Left lung (tissue), 14 donors: ENCODE measurements around the gene TCEAL8. TPM values are rescaled to one million over a fixed set of nuclear protein-coding genes. Genes with fewer than 3 reads are reported as not detected.

Source experiments
- ATAC-seq: fragments of 200-7000 bp; cut with Tn5 transposase; one replicate; pipeline ENCODE4 v1.9.1; 2020; ENCODE audit warnings: moderate library complexity
- DNase-seq, 4 donors: peaks; one replicate each; pipeline ENCODE4 v3.0.0-alpha.2; 2013 to 2020
- H3K27ac ChIP-seq, 2 donors: fragments of 200-600 bp; sonication (generic) in 1 of 2; one replicate each; pipeline versions ENCODE4 v1.5.0 to v1.8.0; 2020 to 2021
- H3K27me3 ChIP-seq, 2 donors: fragments of 200-600 bp; sonication (generic) in 1 of 2; one replicate each; pipeline versions ENCODE4 v1.5.0 to v1.8.0; 2020 to 2021
- H3K36me3 ChIP-seq, 2 donors: fragments of 200-600 bp; sonication (generic) in 1 of 2; one replicate each; pipeline versions ENCODE4 v1.5.0 to v1.8.0; 2020 to 2021
- H3K4me1 ChIP-seq, 2 donors: fragments of 200-600 bp; one replicate each; pipeline ENCODE4 v1.8.0; 2021
- H3K4me3 ChIP-seq, 2 donors: fragments of 200-600 bp; sonication (generic) in 1 of 2; one replicate each; pipeline versions ENCODE4 v1.5.0 to v1.8.0; 2020 to 2021; ENCODE audit warnings: mild to moderate bottlenecking in 1 of 2
- H3K9me3 ChIP-seq, 2 donors: fragments of 200-600 bp; sonication (generic) in 1 of 2; one replicate each; pipeline versions ENCODE4 v1.5.0 to v1.8.0; 2020 to 2021
- intact Hi-C, 2 donors: fragments of 100-400 bp; cut with DNase I; formaldehyde crosslinking; loops; one replicate each; pipeline versions ENCODE4 v1.11.2 to v1.14.2; 2022
- long read RNA-seq, 12 donors: library from polyadenylated mRNA in 2 of 12; unstranded in 2 of 12; transcript quantifications; one replicate each; pipeline ENCODE4 v2.0.0 and lab custom pipeline, GENCODE V29; 2019 to 2026
- polyA plus RNA-seq, 6 donors: library from polyadenylated mRNA; unstranded; fragments of 120-200 nt; gene quantifications; one replicate each; pipeline ENCODE4 v1.2.1, GENCODE V29; 2013; ENCODE audit not compliant: insufficient read length in 6 of 6
- total RNA-seq, 2 donors: library from RNA; stranded (reverse); fragmentation: NEBNext Ultra II Directional; extraction: Animal tissue kit (Norgen Biotek cat#: 25700); gene quantifications; one replicate each; pipeline ENCODE4 v1.2.1, GENCODE V29; 2021
- TF ChIP-seq, protein P1 (sequence below), 2 donors: fragments of 200-600 bp; sonication (generic) in 1 of 2; IDR thresholded peaks; one replicate each; pipeline versions ENCODE4 v1.5.0 to v1.8.0; 2021; ENCODE audit warnings: antibody characterized with exemption in 2 of 2
- donor health status: DM: no; HTN: yes; CAD: no.
- donor health status: DM: no; HTN: no; CAD: no.

Gene TCEAL8, protein sequence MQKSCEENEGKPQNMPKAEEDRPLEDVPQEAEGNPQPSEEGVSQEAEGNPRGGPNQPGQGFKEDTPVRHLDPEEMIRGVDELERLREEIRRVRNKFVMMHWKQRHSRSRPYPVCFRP
- total RNA-seq (10 to 100 TPM; 51.7 to 51.8 TPM), polyA plus RNA-seq (100 to 1,000 TPM; 108 to 120 (median 112) TPM)
- long read RNA-seq, donor 1, transcript TCEAL8-202 (3 exons, 1,222 nt), result major isoform, 99 of 130 reads
- long read RNA-seq, donor 1, transcript TCEAL8-201 (2 exons, 1,131 nt), result minor isoform, 23 of 130 reads
- long read RNA-seq, donor 1, partial matches to known transcripts, result 8 of 130 reads
- long read RNA-seq, donor 1, other reads (novel, unspliced or antisense), result 0 of 130 reads
- long read RNA-seq, donor 2, transcript TCEAL8-201 (2 exons, 1,131 nt), result minor isoform, 17 of 102 reads
- long read RNA-seq, donor 2, transcript TCEAL8-202 (3 exons, 1,222 nt), result major isoform, 62 of 102 reads
- long read RNA-seq, donor 2, partial matches to known transcripts, result 23 of 102 reads
- long read RNA-seq, donor 2, other reads (novel, unspliced or antisense), result 0 of 102 reads
- long read RNA-seq, donor 3, transcript TCEAL8-202 (3 exons, 1,222 nt), result major isoform, 53 of 75 reads
- long read RNA-seq, donor 3, transcript TCEAL8-201 (2 exons, 1,131 nt), result minor isoform, 22 of 75 reads
- long read RNA-seq, donor 3, partial matches to known transcripts, result 0 of 75 reads
- long read RNA-seq, donor 3, other reads (novel, unspliced or antisense), result 0 of 75 reads
- long read RNA-seq, donor 4, transcript TCEAL8-202 (3 exons, 1,222 nt), result major isoform, 28 of 31 reads
- long read RNA-seq, donor 4, partial matches to known transcripts, result 0 of 31 reads
- long read RNA-seq, donor 4, other reads (novel, unspliced or antisense), result 2 of 31 reads
- long read RNA-seq, donor 5, transcript TCEAL8-202 (3 exons, 1,222 nt), result major isoform, 62 of 86 reads
- long read RNA-seq, donor 5, transcript TCEAL8-201 (2 exons, 1,131 nt), result minor isoform, 19 of 86 reads
- long read RNA-seq, donor 5, partial matches to known transcripts, result 0 of 86 reads
- long read RNA-seq, donor 5, other reads (novel, unspliced or antisense), result 5 of 86 reads
- long read RNA-seq, donor 6, transcript TCEAL8-201 (2 exons, 1,131 nt), result minor isoform, 25 of 98 reads
- long read RNA-seq, donor 6, transcript TCEAL8-202 (3 exons, 1,222 nt), result major isoform, 73 of 98 reads
- long read RNA-seq, donor 6, partial matches to known transcripts, result 0 of 98 reads
- long read RNA-seq, donor 6, other reads (novel, unspliced or antisense), result 0 of 98 reads
- long read RNA-seq, donor 7, transcript TCEAL8-201 (2 exons, 1,131 nt), result minor isoform, 12 of 50 reads
- long read RNA-seq, donor 7, transcript TCEAL8-202 (3 exons, 1,222 nt), result major isoform, 32 of 50 reads
- long read RNA-seq, donor 7, partial matches to known transcripts, result 6 of 50 reads
- long read RNA-seq, donor 7, other reads (novel, unspliced or antisense), result 0 of 50 reads
- long read RNA-seq, donor 8, transcript TCEAL8-202 (3 exons, 1,222 nt), result major isoform, 53 of 87 reads
- long read RNA-seq, donor 8, transcript TCEAL8-201 (2 exons, 1,131 nt), result minor isoform, 18 of 87 reads
- long read RNA-seq, donor 8, partial matches to known transcripts, result 11 of 87 reads
- long read RNA-seq, donor 8, other reads (novel, unspliced or antisense), result 5 of 87 reads
- long read RNA-seq, donor 9, result 0 reads
- long read RNA-seq, donor 10, transcript TCEAL8-202 (3 exons, 1,222 nt), result major isoform, 31 of 35 reads
- long read RNA-seq, donor 10, partial matches to known transcripts, result 0 of 35 reads
- long read RNA-seq, donor 10, other reads (novel, unspliced or antisense), result 3 of 35 reads
- long read RNA-seq, donor 11, transcript TCEAL8-202 (3 exons, 1,222 nt), result major isoform, 55 of 85 reads
- long read RNA-seq, donor 11, transcript TCEAL8-201 (2 exons, 1,131 nt), result minor isoform, 23 of 85 reads
- long read RNA-seq, donor 11, partial matches to known transcripts, result 7 of 85 reads
- long read RNA-seq, donor 11, other reads (novel, unspliced or antisense), result 0 of 85 reads
- long read RNA-seq, donor 12, transcript TCEAL8-202 (3 exons, 1,222 nt), result major isoform, 55 of 87 reads
- long read RNA-seq, donor 12, transcript TCEAL8-201 (2 exons, 1,131 nt), result minor isoform, 25 of 87 reads
- long read RNA-seq, donor 12, partial matches to known transcripts, result 7 of 87 reads
- long read RNA-seq, donor 12, other reads (novel, unspliced or antisense), result 0 of 87 reads

DNA sequence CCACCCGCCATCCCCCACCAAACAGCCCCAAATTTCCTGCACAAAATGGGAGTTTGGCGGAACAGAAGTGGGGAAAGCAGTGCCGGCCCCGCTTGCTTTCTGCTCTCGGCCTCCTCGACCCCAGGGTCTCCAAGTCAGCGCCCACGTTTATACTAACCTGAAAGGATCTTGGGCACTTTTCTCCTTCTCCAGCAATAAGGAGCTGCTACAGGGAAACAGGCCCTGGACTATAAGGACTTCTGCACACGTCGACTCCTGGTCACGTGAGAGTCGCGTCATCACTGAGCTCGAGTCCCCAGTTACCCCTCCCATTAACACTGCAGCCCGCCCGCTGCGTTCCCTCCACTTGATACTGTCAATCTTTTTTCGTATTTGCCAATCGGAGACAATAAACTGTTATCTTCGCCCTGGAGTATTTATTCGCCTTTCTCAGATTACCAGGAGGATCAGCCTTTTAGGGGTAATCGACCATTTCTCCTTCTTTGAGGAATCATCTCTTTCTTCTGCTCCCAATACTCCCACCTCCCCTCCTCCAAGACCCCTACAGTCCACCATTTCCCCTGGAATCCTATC lies at the start of gene TCEAL8:
Gene TCEAL8, minus strand, starts transcription at position 235 of the 573 bp plus-strand sequence. CDS start 1,176 bp downstream, outside the sequence.
- H3K36me3 ChIP-seq, result no peaks in the 10 kb centered on the region
- TF ChIP-seq, protein P1, sequence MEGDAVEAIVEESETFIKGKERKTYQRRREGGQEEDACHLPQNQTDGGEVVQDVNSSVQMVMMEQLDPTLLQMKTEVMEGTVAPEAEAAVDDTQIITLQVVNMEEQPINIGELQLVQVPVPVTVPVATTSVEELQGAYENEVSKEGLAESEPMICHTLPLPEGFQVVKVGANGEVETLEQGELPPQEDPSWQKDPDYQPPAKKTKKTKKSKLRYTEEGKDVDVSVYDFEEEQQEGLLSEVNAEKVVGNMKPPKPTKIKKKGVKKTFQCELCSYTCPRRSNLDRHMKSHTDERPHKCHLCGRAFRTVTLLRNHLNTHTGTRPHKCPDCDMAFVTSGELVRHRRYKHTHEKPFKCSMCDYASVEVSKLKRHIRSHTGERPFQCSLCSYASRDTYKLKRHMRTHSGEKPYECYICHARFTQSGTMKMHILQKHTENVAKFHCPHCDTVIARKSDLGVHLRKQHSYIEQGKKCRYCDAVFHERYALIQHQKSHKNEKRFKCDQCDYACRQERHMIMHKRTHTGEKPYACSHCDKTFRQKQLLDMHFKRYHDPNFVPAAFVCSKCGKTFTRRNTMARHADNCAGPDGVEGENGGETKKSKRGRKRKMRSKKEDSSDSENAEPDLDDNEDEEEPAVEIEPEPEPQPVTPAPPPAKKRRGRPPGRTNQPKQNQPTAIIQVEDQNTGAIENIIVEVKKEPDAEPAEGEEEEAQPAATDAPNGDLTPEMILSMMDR (IDR thresholded peaks at IDR 0.05), result no peak
- peak within 1 kb of the TSS; percentile 35 to 55 for H3K4me3 ChIP-seq
- ATAC-seq, result peak; percentile 96
- DNase-seq, result peak; percentile 72 to 92 (median 88)
- H3K27me3 ChIP-seq, result peaks cover 0 to 4% of the 10 kb centered on the region in 2 donors
- intact Hi-C loops, result no loop called here
- H3K4me1 ChIP-seq, result peaks cover 0 to 6% of the 10 kb centered on the region in 2 donors
- no peaks in the 10 kb centered on the region for H3K9me3 ChIP-seq
- peak within 1 kb of the TSS; percentile 66 to 84 for H3K27ac ChIP-seq

DNA sequence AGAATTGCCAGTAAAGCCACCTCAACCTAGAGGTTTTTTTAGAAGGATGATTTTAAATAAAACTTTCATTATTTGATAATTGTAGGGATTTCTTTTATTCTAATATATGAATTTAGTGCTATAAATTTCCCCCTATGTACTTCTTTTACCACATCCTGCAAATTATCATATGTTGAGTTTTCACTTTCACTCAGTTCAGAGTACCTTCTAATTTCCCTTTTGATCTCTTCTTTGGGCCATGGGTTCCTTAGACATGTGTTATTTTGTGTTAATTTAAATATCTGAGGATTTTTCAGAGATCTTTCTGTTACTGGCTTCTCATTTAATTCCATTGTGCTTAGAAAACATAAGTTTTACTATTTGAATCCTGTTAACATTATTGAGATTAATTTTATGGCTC lies 49.8 kb upstream of the TCEAL8 start:
- Histone ChIP-seq H3K36me3 (no peaks in the 10 kb centered on the region), H3K27me3 (peaks cover 2 to 12% of the 10 kb centered on the region in 2 donors), H3K27ac (no peak overlapping the region), H3K4me1 (no peaks in the 10 kb centered on the region), H3K4me3 (no peak overlapping the region), H3K9me3 (no peaks in the 10 kb centered on the region)
- TF ChIP-seq, protein P1 (IDR thresholded peaks at IDR 0.05), result no peak
- ATAC-seq, result no peak
- no peak for DNase-seq
- intact Hi-C loops, result no loop called here

DNA sequence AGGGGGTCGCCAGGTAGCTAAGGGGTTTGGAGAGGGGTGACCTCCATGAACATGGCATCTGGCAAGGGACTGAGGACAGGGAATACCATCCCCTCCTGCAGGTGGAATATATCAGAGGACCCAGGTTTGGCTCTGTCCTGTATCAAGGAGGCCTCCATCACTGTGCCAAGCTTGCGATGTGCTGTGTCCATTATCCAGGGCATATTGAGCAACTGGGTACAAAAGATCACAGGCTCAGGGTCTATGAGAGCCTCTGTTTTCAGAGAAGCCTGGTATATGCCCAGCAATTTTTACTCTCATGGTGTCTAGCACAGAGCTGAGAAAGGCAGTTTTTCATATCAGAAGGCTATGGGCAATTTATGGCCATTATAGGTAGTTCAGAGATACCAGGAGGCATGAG lies 38.2 kb upstream of the TCEAL8 start:
- DNase-seq (no peak), ATAC-seq (no peak)
- H3K27me3 ChIP-seq, result no peaks in the 10 kb centered on the region
- no peaks in the 10 kb centered on the region for H3K4me1 ChIP-seq
- intact Hi-C loops, result no loop called here
- H3K9me3 ChIP-seq, result no peaks in the 10 kb centered on the region
- TF ChIP-seq, protein P1 (IDR thresholded peaks at IDR 0.05), result no peak
- H3K4me3 ChIP-seq, result no peak overlapping the region
- H3K27ac ChIP-seq, result no peak overlapping the region
- no peaks in the 10 kb centered on the region for H3K36me3 ChIP-seq

DNA sequence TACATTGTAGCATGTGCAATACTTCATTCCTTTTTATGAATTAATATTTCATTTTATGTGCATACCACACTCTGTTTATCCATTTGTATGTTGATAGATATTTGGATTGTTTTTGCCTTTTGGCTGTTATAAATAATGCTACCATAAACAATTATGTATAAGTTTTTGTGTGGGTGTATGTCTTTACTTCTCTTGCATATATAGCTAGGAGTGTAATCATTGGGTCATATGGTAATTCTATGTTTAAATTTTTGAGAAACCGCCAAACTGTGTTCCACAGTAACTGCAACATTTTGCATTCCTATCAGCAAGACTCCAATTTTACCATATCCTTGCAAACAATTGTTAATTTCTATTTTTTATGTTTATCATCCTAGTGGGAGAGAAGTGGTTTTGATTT lies 24.7 kb upstream of the TCEAL8 start:
- no peaks in the 10 kb centered on the region for H3K4me1 ChIP-seq
- ATAC-seq, result no peak
- no peaks in the 10 kb centered on the region for H3K9me3 ChIP-seq
- intact Hi-C loops, result no loop called here
- DNase-seq, result no peak
- TF ChIP-seq, protein P1 (IDR thresholded peaks at IDR 0.05), result no peak
- peaks cover 22 to 24% of the 10 kb centered on the region in 2 donors for H3K27me3 ChIP-seq
- H3K4me3 ChIP-seq, result no peak overlapping the region
- no peak overlapping the region for H3K27ac ChIP-seq
- no peaks in the 10 kb centered on the region for H3K36me3 ChIP-seq
